DOHH2 (cell line): ENCODE results near the gene MRPS34.

ENCODE experiments used
- EZH2phosphoT487 ChIP-seq: fragments of 200-600 bp; sonication (generic); IDR thresholded peaks from 2 replicates; pipeline ENCODE4 v1.6.1; 2017; ENCODE audit warnings: borderline replicate concordance, mild to moderate bottlenecking, antibody characterized with exemption, low read length, moderate library complexity, mixed read lengths
- TF ChIP-seq, protein P1 (sequence below): fragments of 200-600 bp; sonication (generic); IDR thresholded peaks from one replicate; pipeline ENCODE4 v1.5.1; 2014; ENCODE audit warnings: antibody characterized with exemption, mild to moderate bottlenecking, low read depth, low read length; ENCODE audit not compliant: poor library complexity, severe bottlenecking

DNA sequence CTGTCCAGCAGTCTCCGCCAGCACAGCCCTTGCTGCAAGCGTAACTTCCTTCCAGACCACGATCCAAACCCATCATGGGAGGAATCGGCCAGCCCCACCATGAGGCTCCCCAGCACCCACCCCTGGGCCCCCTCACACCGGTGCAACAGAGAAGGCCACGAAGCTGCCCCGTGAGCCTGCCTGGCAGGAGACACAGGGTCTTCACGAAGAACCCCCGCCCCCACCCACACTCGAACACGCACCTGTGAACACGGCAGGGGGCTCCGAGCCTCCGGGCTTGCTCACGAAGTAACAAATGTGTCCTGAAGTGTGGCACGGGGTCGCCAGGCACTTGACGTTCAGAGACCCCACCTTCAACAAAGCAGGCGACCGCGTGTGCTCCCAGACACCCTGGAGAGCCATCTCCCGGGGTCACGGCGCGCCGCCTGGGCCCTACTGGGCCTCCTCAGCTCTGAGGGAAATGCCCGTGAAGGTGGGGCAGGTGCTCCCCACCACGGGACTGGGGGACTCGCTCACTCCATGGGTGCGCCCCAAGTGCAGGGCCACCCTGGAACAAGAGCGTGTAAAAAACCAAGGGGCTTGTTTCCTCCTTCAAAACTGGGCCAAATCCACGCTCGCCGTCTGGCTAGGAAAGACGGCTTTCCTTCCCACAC lies 46.1 kb upstream of the MRPS34 start:
- TF ChIP-seq, protein P1, sequence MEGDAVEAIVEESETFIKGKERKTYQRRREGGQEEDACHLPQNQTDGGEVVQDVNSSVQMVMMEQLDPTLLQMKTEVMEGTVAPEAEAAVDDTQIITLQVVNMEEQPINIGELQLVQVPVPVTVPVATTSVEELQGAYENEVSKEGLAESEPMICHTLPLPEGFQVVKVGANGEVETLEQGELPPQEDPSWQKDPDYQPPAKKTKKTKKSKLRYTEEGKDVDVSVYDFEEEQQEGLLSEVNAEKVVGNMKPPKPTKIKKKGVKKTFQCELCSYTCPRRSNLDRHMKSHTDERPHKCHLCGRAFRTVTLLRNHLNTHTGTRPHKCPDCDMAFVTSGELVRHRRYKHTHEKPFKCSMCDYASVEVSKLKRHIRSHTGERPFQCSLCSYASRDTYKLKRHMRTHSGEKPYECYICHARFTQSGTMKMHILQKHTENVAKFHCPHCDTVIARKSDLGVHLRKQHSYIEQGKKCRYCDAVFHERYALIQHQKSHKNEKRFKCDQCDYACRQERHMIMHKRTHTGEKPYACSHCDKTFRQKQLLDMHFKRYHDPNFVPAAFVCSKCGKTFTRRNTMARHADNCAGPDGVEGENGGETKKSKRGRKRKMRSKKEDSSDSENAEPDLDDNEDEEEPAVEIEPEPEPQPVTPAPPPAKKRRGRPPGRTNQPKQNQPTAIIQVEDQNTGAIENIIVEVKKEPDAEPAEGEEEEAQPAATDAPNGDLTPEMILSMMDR = no peak
- TF ChIP-seq EZH2phosphoT487 = no peak
